ENCODE results near the gene PFDN1.

PFDN1 gene

DNA sequence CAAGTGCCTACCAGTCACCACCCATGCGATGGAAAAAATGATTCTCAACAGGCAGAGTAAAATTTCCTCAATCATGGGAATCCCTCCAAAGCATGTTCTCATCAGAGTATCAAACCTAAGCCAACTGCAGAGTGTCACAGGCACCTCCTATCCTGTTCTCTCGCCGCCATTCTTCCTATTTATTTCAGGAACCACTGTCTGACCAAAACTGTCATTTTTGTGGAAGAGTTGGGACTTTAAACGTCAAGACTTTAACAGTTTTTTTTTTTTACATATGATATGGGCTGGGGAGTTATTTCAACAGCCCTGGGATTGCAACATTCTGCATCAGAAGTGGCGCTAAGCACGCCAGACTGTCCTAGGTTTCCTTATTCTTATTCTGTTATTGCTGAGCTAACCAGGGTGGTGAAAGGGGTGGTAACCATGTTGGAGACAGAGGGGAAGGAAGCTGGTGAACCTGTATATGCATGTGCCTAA is 29.5 kb downstream of the PFDN1 start:
- no peak for TF ChIP-seq TCF12 (IDR thresholded peaks at IDR 0.05; ENCODE audit: low read depth)
- no peak for TF ChIP-seq EGR1 (IDR thresholded peaks at IDR 0.05)
- no peak for TF ChIP-seq YY1 (IDR thresholded peaks at IDR 0.05; ENCODE audit: low read depth)
- TF ChIP-seq ZBTB7A (IDR thresholded peaks at IDR 0.05; ENCODE audit: low read depth) = no peak
- TF ChIP-seq REST (IDR thresholded peaks at IDR 0.05; ENCODE audit: low read depth) = no peak
- no peak for TF ChIP-seq TEAD4 (IDR thresholded peaks at IDR 0.05)
- no peak for TF ChIP-seq CEBPB (IDR thresholded peaks at IDR 0.05)
- TF ChIP-seq NFIC (IDR thresholded peaks at IDR 0.05) = no peak
- no peak for TF ChIP-seq EP300 (IDR thresholded peaks at IDR 0.05; ENCODE audit: borderline replicate concordance)
- TF ChIP-seq FOXM1 (IDR thresholded peaks at IDR 0.05; ENCODE audit: borderline replicate concordance, low read depth) = no peak
- TF ChIP-seq RAD21 (IDR thresholded peaks at IDR 0.05; ENCODE audit: low read depth) = no peak
- TF ChIP-seq TAF1 (IDR thresholded peaks at IDR 0.05; ENCODE audit: low read depth) = no peak

- TF ChIP-seq REST (IDR thresholded peaks at IDR 0.05; ENCODE audit: low read depth) = no peak
- no peak for TF ChIP-seq CREB1 (IDR thresholded peaks at IDR 0.05; ENCODE audit: low read depth)
- no peak for TF ChIP-seq EGR1 (IDR thresholded peaks at IDR 0.05)
- no peak for TF ChIP-seq ZBTB7A (IDR thresholded peaks at IDR 0.05; ENCODE audit: low read depth)
- TF ChIP-seq EP300 (IDR thresholded peaks at IDR 0.05; ENCODE audit: borderline replicate concordance) = no peak
- TF ChIP-seq TAF1 (IDR thresholded peaks at IDR 0.05; ENCODE audit: low read depth) = no peak
- no peak for TF ChIP-seq CEBPB (IDR thresholded peaks at IDR 0.05)
- no peak for TF ChIP-seq TCF12 (IDR thresholded peaks at IDR 0.05; ENCODE audit: low read depth)
- no peak for TF ChIP-seq NFIC (IDR thresholded peaks at IDR 0.05)
- no peak for TF ChIP-seq YY1 (IDR thresholded peaks at IDR 0.05; ENCODE audit: low read depth)
Measured at GRCh38 chr5:140270008-140270407, 32.9 kb downstream of the PFDN1 start.

- no peak for TF ChIP-seq REST (IDR thresholded peaks at IDR 0.05; ENCODE audit: low read depth)
- TF ChIP-seq, protein P1, sequence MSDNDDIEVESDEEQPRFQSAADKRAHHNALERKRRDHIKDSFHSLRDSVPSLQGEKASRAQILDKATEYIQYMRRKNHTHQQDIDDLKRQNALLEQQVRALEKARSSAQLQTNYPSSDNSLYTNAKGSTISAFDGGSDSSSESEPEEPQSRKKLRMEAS (IDR thresholded peaks at IDR 0.05) = no peak
- TF ChIP-seq CREB1 (IDR thresholded peaks at IDR 0.05; ENCODE audit: low read depth) = no peak
- no peak for TF ChIP-seq ZBTB7A (IDR thresholded peaks at IDR 0.05; ENCODE audit: low read depth)
- no peak for TF ChIP-seq TCF12 (IDR thresholded peaks at IDR 0.05; ENCODE audit: low read depth)
- TF ChIP-seq TEAD4 (IDR thresholded peaks at IDR 0.05) = no peak
- TF ChIP-seq USF1 (IDR thresholded peaks at IDR 0.05) = no peak
- TF ChIP-seq CEBPB (IDR thresholded peaks at IDR 0.05) = no peak
- TF ChIP-seq FOXM1 (IDR thresholded peaks at IDR 0.05; ENCODE audit: borderline replicate concordance, low read depth) = no peak
- no peak for TF ChIP-seq RAD21 (IDR thresholded peaks at IDR 0.05; ENCODE audit: low read depth)
- TF ChIP-seq NFIC (IDR thresholded peaks at IDR 0.05) = no peak
- TF ChIP-seq YY1 (IDR thresholded peaks at IDR 0.05; ENCODE audit: low read depth) = no peak
- no peak for TF ChIP-seq EP300 (IDR thresholded peaks at IDR 0.05; ENCODE audit: borderline replicate concordance)
- no peak for TF ChIP-seq EGR1 (IDR thresholded peaks at IDR 0.05)
- no peak for TF ChIP-seq TAF1 (IDR thresholded peaks at IDR 0.05; ENCODE audit: low read depth)
Measured at GRCh38 chr5:140267559-140268018, 35.3 kb downstream of the PFDN1 start.

GRCh38 chr5:140267201-140267540 is 35.7 kb downstream of the PFDN1 start:
- no peak for TF ChIP-seq NFIC (IDR thresholded peaks at IDR 0.05)
- no peak for TF ChIP-seq CEBPB (IDR thresholded peaks at IDR 0.05)

GRCh38 chr5:140266471-140267200 is 36.3 kb downstream of the PFDN1 start:
- TF ChIP-seq ZBTB7A (IDR thresholded peaks at IDR 0.05; ENCODE audit: low read depth) = no peak

Measured in Ishikawa (cell line).